GM19467 (cell line): Measurements from ENCODE around the gene ADAMTSL3.

Experiments
- ATAC-seq: cut with Tn5 transposase; IDR thresholded peaks from one replicate; pipeline ENCODE4 v1.9.1; 2021; ENCODE audit warnings: mild to moderate bottlenecking, moderate library complexity; ENCODE audit not compliant: unreplicated experiment

ADAMTSL3 gene

GRCh38 chr15:83654379-83655236 lies 685 bp downstream of the ADAMTSL3 start:
- ATAC-seq: no peak

DNA sequence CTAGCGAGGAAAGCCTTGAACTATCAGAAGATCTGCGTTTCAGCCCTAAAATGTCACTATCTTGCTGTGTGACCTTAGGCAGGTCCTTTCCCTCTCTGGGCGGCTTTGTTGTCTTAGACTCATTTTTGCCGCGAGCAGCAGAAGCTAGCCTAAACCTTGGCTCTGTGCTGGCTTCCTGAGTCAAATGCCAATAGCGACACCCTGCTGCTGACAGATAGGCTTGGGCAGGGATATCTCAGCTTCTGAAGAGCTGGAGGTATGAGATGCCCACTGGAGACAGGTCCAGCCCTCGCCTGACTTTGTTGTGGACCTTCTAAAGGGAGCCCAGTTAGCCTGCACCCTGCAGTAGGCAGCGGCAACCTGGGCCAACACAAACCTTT lies 1.3 kb downstream of the ADAMTSL3 start:
- ATAC-seq: no peak

GRCh38 chr15:83656192-83656591 lies 2.3 kb downstream of the ADAMTSL3 start:
- no peak for ATAC-seq

- no peak for ATAC-seq
These were observed 3.1 kb downstream of the ADAMTSL3 start for GRCh38 chr15:83656943-83657528.

- no peak for ATAC-seq
These were observed 3.6 kb downstream of the ADAMTSL3 start for GRCh38 chr15:83657549-83657948.

- no peak for ATAC-seq
These were observed 4.8 kb downstream of the ADAMTSL3 start for GRCh38 chr15:83658430-83659416.

DNA sequence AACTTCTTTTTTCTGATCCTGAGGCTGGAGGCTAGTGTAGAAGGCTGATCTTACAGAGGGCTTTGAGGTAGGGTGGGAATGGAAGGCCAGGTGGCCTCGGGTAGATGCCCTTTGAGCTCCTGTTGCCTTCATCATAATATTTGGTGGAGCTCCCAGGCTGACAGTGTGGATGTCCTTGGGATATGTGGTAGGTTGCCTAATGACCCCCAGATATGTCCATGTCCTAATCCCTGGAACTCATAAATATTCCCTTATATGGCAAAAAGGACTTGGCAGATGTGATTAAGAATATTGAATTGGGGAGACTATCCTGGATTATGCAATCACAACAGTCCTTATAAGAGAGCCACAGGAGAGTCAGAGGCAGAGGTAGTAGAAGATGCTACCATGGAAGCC lies 5.5 kb downstream of the ADAMTSL3 start:
- ATAC-seq: no peak

DNA sequence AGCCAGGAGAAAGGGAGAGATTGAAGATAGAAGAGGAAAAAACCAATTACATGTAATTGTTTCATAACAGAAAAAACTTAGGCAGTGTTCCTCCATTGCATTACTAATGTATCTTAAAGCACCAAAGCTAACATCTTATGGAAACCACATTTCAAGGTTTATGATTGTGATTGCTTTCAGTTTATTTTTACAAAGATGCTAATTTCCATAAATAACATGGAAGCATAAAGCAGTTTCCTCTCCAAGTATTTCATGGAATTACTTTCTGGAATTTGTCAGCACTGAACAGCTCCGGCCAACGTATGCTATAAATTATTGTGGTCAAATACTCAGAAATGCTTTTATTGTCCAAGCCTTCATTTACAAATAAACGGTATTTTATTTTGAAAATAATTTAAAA lies 11.6 kb downstream of the ADAMTSL3 start:
- no peak for ATAC-seq

DNA sequence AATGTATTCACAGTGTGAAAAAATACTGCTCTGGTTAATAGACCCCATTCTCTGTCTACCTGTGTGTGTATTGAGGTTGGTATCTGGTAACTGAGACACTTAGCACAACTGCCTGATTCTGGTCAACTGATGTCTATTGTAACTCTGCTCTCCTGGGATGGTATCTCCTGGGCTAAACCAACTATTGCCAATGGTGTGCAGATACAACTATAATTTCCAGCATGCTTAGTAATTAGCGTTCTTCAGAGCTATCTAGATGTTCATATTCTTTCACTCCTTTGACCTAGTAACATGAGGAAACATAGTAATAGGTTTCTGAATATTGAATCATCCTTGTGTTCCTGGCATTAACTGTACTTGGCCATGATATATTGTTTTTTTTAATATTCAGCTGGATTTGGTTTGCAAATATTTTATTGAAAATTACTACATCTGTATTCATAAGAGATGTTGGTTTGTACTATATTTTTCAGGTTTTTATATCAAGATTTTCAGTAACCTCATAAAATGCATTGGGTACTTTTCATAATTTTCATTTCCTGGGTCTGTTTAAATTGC lies 16.8 kb downstream of the ADAMTSL3 start:
- no peak for ATAC-seq

DNA sequence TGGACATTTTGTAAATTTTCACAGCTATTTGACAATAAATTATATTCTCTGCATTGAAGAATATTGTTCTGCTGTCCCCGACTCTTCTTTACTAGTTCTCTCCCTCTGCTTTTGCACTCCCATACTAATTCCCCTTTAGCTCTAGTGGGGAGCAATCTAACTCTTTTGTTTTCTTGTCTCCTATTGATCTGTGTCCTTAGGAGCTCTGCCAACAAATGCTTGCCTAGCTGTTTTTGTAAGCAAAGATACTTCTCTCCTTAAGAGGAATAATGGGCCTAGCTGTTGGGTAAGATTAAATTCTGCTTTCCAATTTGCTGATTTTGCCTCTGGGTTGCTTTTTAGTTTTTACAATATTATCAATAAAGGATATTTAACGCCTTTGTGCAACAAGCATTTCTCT lies 17.7 kb downstream of the ADAMTSL3 start:
- ATAC-seq: no peak

GRCh38 chr15:83673385-83673784 lies 19.5 kb downstream of the ADAMTSL3 start:
- no peak for ATAC-seq

DNA sequence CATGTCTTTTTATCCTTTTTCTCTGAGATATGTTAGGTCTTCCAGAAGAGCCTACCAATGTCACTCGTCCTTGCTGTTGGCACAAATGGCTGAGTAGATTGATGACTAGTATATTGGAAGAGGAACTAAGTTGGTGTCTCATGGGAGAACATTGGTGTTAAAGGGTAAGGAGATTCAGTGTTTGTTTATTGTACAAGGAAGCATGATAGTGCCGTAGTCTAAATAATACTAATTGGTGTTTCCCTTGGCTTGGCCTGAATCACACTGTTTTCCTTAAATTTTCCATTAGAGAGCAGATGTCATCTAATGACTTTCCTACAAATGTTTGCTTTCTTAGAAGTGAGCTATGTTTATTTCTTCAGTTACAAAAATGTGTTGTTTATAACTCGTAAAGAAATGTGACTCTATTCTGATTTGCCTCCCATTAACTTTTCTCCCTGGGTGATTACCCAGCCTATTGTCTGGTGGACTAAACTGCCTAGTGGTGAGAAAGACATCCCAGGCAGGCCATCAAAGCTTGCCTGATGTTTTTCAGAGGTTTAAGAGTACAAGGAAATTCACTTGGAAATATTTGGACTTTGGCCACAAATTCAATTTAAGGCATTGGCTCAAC lies 28.7 kb downstream of the ADAMTSL3 start:
- no peak for ATAC-seq

GRCh38 chr15:83685916-83686332 lies 32.0 kb downstream of the ADAMTSL3 start:
- no peak for ATAC-seq

DNA sequence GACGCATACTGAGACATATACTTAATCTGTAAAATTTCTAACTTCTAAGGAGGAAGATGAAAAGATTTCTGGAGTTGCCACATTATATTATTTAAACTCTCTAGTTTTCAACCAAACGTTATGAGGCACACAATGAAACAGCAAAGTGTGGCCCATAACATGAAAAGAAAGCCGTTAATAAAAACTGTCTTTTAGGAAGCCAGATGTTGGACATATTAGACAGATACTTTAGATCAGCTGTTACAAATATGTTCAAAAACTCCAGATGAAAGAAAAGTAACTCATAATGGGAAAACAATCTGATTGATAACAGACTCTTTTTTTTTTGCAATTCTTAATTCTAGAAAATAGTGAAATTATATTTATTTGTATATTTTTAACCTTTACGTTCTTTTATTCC lies 34.3 kb downstream of the ADAMTSL3 start:
- no peak for ATAC-seq

DNA sequence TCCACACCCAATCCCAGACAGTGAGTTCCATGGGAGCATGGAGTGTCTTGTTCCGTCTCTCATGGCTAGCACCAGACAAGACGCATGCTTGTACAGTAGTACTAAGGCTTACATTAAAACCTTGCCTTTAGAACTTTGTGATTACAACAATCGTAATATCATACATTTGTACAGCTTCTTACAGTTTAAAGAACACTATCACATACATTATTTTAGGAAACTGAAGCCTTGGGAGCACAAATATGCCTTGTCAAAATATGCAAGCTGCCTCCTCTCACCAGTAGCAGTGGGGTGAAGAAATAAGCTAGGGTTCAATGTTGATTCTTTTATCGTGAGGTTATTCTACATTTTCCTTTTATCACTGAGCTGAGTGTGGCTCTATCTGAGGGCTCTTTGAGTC lies 36.8 kb downstream of the ADAMTSL3 start:
- no peak for ATAC-seq

DNA sequence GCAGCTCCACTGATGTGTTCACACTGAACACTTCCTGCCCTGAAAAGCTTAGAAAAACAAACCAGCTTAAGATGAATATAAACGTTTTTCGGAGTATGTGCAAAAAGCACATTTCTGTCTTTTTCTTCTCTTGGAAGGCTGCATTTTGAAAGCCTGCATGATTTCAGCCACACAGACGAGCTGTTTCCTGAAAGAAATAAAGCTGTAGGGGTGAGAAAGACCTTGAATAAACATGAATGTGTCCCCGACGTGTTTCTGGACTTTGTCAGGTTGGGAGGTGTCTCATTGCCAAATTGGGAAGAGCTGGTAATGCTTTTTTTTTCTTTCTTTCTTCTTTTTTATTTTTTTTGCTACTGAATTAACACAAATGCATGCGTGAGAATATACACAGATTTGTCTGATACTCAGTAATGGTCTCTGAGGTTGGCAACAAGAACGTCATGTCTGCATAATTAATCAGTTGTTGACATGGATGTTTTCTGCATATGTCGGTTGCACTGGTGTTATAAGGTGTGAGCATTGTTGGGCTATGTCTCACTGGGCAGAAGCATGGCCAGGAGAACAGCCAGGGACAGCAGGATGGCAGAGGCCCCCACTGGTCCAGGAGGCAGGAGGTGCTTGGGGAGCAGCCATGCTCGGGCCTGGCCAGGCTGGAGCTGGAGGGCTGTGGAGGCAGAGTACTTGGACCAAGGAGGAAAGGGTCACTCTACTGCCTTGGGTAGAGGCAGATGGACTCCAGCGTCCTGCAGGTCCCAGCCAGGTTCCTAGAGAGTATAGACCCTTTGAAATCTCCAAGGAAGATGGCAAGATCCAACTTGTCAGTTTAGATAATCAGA lies 39.0 kb downstream of the ADAMTSL3 start:
- ATAC-seq: no peak

DNA sequence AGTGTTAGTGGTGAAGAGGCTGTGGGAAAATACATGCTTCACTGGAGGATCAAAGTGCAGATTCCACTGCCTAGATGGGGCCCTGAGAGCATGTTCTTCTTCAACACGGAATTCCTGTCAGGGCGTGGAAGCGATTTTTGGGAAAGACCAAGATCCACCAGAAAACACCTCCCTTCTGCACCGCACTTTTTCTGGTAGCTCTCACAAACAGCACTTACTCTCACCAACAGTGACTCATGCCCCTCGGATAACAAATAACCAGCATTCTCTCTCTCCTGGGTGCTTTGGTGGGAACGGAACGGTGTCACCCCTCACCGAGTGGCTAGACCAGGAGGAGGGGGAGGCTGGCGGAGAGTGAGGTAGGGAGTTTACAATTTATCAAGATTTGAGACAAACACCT lies 40.1 kb downstream of the ADAMTSL3 start:
- no peak for ATAC-seq

GRCh38 chr15:83694536-83694935 lies 40.6 kb downstream of the ADAMTSL3 start:
- ATAC-seq: no peak

DNA sequence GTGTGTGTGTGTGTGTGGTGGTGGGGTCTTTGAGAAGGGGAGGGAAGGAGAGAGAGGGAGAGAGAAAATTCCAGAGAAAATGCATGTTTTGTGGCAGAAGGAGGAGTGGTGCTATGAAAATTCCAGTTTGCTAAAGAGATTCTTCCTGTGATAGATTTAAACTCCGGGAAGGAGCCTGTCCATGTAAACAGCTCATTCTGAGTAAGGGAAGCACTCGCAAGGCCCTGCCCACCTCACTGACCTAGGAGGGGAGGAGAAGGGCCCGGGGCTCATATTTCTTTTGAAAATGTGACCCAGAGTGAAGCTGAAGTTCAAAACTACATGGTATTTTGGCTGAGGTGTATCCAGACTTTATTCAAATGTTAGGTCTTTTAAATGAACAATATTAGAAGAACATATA lies 41.3 kb downstream of the ADAMTSL3 start:
- no peak for ATAC-seq

DNA sequence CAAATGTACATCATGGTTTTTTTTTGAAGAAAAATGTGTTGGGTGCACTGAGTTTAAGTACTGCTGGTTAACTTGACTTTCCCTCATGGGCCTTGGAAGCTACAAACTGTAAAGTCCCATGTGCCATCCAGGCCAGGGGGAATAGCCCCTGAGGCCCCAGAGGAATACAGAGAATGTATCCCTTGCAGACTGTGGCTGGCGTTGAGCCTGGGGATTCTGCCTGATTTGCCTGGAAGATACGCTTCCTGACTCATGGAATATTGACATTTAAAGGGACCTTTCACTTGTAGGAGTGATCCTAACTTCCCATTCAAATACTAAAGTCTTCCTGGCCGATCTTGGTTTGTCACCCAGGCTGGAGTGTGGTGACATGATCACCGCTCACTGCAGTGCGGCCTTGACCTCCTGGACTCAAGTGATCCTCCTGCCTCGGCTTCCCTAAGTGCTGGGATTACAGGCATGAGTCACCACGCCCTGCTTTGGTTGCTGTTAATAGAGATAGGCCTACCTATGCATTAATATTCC lies 42.0 kb downstream of the ADAMTSL3 start:
- ATAC-seq: no peak
